GM12873 (cell line): ENCODE data around the gene SH2D2A.

Experiments
- TF ChIP-seq, protein P1 (sequence below): IDR thresholded peaks from 2 replicates; pipeline ENCODE4 v1.5.1; 2012; ENCODE audit warnings: low read depth, mild to moderate bottlenecking, moderate library complexity, low read length, control low read depth; ENCODE audit not compliant: insufficient read depth; ENCODE audit errors: missing control alignments

The SH2D2A gene

DNA sequence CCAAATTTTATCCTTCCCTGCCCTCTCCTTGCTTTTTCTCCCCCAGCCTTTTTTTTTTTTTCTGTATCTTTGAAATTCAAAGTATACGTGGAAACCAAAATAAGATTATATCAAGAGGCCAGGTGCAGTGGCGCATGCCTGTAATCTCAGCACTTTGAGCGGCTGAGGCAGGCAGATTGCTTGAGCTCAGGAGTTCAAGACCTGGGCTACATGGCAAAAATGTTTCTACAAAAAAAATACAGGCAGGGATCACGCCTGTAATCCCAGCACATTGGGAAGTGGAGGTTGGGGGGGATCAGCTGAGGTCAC, 55.9 kb downstream of the SH2D2A start:
- TF ChIP-seq, protein P1, sequence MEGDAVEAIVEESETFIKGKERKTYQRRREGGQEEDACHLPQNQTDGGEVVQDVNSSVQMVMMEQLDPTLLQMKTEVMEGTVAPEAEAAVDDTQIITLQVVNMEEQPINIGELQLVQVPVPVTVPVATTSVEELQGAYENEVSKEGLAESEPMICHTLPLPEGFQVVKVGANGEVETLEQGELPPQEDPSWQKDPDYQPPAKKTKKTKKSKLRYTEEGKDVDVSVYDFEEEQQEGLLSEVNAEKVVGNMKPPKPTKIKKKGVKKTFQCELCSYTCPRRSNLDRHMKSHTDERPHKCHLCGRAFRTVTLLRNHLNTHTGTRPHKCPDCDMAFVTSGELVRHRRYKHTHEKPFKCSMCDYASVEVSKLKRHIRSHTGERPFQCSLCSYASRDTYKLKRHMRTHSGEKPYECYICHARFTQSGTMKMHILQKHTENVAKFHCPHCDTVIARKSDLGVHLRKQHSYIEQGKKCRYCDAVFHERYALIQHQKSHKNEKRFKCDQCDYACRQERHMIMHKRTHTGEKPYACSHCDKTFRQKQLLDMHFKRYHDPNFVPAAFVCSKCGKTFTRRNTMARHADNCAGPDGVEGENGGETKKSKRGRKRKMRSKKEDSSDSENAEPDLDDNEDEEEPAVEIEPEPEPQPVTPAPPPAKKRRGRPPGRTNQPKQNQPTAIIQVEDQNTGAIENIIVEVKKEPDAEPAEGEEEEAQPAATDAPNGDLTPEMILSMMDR = no peak

- TF ChIP-seq, protein P1 = no peak
Measured at GRCh38 chr1:156760092-156760795, 56.4 kb downstream of the SH2D2A start.

DNA sequence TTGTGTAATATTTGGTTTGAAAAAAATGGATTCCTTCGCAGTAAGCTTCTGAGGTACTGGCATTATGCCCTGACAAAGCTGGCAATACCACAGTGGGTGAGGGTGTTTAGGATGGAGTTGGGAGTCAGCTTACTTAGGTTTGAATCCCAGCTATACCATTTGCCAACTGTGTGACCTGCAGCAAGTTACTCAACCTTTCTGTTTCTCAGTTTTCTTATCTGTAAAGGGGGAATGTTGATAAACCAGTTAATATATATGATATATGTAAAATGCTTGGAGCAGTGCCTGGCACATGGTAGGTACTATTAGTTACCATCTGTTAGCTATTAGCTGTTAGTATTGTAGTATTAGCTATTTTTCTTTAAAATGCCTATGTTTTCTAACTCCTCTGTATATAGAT, 60.3 kb downstream of the SH2D2A start:
- TF ChIP-seq, protein P1 = no peak
